H9 (cell line): Measurements from ENCODE around the gene SLC23A2. TPM values are rescaled to one million over a fixed set of nuclear protein-coding genes. Genes with fewer than 3 reads are reported as not detected.

Source experiments
- DNase-seq: peaks from one replicate; pipeline ENCODE4 v3.0.0-alpha.2; 2017
- H2AFZ ChIP-seq: one replicate; pipeline ENCODE4 v1.6.1; 2013; ENCODE audit warnings: mild to moderate bottlenecking, low read length, control low read depth, moderate library complexity
- H2AK5ac ChIP-seq: 2 replicates; pipeline ENCODE4 v1.6.1; 2013; ENCODE audit warnings: low read length, control low read depth, mixed read lengths; ENCODE audit not compliant: insufficient read length
- H2BK120ac ChIP-seq: one replicate; pipeline ENCODE4 v1.6.1; 2013; ENCODE audit warnings: low read depth, mild to moderate bottlenecking, low read length, control low read depth, inconsistent platforms; ENCODE audit not compliant: poor library complexity, severe bottlenecking
- H2BK12ac ChIP-seq: 2 replicates; pipeline ENCODE4 v1.6.1; 2013; ENCODE audit warnings: low read length, control low read depth, mixed read lengths, low read depth; ENCODE audit not compliant: insufficient read length
- H2BK15ac ChIP-seq: 2 replicates; pipeline ENCODE4 v1.6.1; 2013; ENCODE audit warnings: low read depth, low read length, control low read depth
- H2BK20ac ChIP-seq: one replicate; pipeline ENCODE4 v1.6.1; 2013; ENCODE audit warnings: low read depth, mild to moderate bottlenecking, low read length, control low read depth, inconsistent platforms; ENCODE audit not compliant: poor library complexity, severe bottlenecking
- H2BK5ac ChIP-seq: 2 replicates; pipeline ENCODE4 v1.6.1; 2013; ENCODE audit warnings: low read length, control low read depth, mixed read lengths; ENCODE audit not compliant: insufficient read length
- H3K14ac ChIP-seq: 2 replicates; pipeline ENCODE4 v1.6.1; 2013; ENCODE audit warnings: low read length, control low read depth; ENCODE audit not compliant: insufficient read depth
- H3K18ac ChIP-seq: 2 replicates; pipeline ENCODE4 v1.6.1; 2013; ENCODE audit warnings: low read depth, mild to moderate bottlenecking, mixed read lengths, low read length, control low read depth; ENCODE audit not compliant: insufficient read length
- H3K23ac ChIP-seq: 2 replicates; pipeline ENCODE4 v1.6.1; 2013; ENCODE audit warnings: low read length, control low read depth, mixed read lengths, low read depth; ENCODE audit not compliant: insufficient read length
- H3K23me2 ChIP-seq: 2 replicates; pipeline ENCODE4 v1.6.1; 2013; ENCODE audit warnings: low read depth, mild to moderate bottlenecking, mixed read lengths, low read length, control low read depth; ENCODE audit not compliant: insufficient read length, poor library complexity, severe bottlenecking
- H3K27ac ChIP-seq: 2 replicates; pipeline ENCODE4 v1.5.1; 2013; ENCODE audit warnings: low read length, control low read depth, mixed read lengths, low read depth; ENCODE audit not compliant: insufficient read length
- H3K27me3 ChIP-seq: 2 replicates; pipeline ENCODE4 v1.6.1; 2013; ENCODE audit warnings: low read length, control low read depth, inconsistent platforms; ENCODE audit not compliant: insufficient read depth
- H3K4ac ChIP-seq: 2 replicates; pipeline ENCODE4 v1.6.1; 2013; ENCODE audit warnings: low read depth, mild to moderate bottlenecking, control low read depth, inconsistent platforms, low read length, moderate library complexity
- H3K4me1 ChIP-seq: 2 replicates; pipeline ENCODE4 v1.6.1; 2013; ENCODE audit warnings: low read length, control low read depth, inconsistent platforms; ENCODE audit not compliant: insufficient read depth
- H3K4me2 ChIP-seq: 2 replicates; pipeline ENCODE4 v1.6.1; 2013; ENCODE audit warnings: low read length, control low read depth, mixed read lengths; ENCODE audit not compliant: insufficient read length, insufficient read depth
- H3K56ac ChIP-seq: 2 replicates; pipeline ENCODE4 v1.6.1; 2013; ENCODE audit warnings: low read depth, mild to moderate bottlenecking, mixed read lengths, low read length, control low read depth; ENCODE audit not compliant: insufficient read length
- H3K79me1 ChIP-seq: 2 replicates; pipeline ENCODE4 v1.6.1; 2013; ENCODE audit warnings: low read depth, mild to moderate bottlenecking, moderate library complexity, low read length, control low read depth, inconsistent platforms; ENCODE audit not compliant: insufficient read depth, poor library complexity, severe bottlenecking
- H3K79me2 ChIP-seq: 2 replicates; pipeline ENCODE4 v1.6.1; 2013; ENCODE audit warnings: low read length, control low read depth, inconsistent platforms; ENCODE audit not compliant: insufficient read depth
- H3K9ac ChIP-seq: 2 replicates; pipeline ENCODE4 v1.6.1; 2013; ENCODE audit warnings: low read length, control low read depth, mixed read lengths; ENCODE audit not compliant: insufficient read length; ENCODE audit errors: extremely low read depth
- H3K9me3 ChIP-seq: one replicate; pipeline ENCODE4 v1.6.1; 2013; ENCODE audit warnings: low read depth, low read length, inconsistent platforms; ENCODE audit not compliant: control insufficient read depth
- H3T11ph ChIP-seq: one replicate; pipeline ENCODE4 v1.6.1; 2013; ENCODE audit warnings: mild to moderate bottlenecking, low read length, control low read depth, inconsistent platforms
- H4K20me1 ChIP-seq: one replicate; pipeline ENCODE4 v1.6.1; 2013; ENCODE audit not compliant: control insufficient read depth, insufficient read length, insufficient read depth
- H4K5ac ChIP-seq: 2 replicates; pipeline ENCODE4 v1.6.1; 2013; ENCODE audit warnings: low read depth, mild to moderate bottlenecking, mixed read lengths, low read length, control low read depth; ENCODE audit not compliant: insufficient read length
- H4K8ac ChIP-seq: replicated peaks from 2 replicates; pipeline ENCODE4 v1.6.1; 2013; ENCODE audit warnings: low read length, control low read depth, mixed read lengths, low read depth; ENCODE audit not compliant: insufficient read length
- H4K91ac ChIP-seq: 2 replicates; pipeline ENCODE4 v1.6.1; 2013; ENCODE audit warnings: low read depth, mild to moderate bottlenecking, moderate library complexity, mixed read lengths, low read length, control low read depth; ENCODE audit not compliant: insufficient read length
- H3K27ac Mint-ChIP-seq, 3 experiments: 2 replicates in 2 of 3; 3 replicates in 1 of 3; pipeline ENCODE4 v1.8.0; 2020 to 2021; ENCODE audit warnings: mixed read lengths in 3 of 3, mild to moderate bottlenecking in 1 of 3, moderate library complexity in 1 of 3
- H3K27me3 Mint-ChIP-seq: 2 replicates; pipeline ENCODE4 v1.8.0; 2021; ENCODE audit warnings: low read depth, mild to moderate bottlenecking, moderate library complexity, mixed read lengths
- H3K36me3 Mint-ChIP-seq, 3 experiments: 2 replicates in 2 of 3; 3 replicates in 1 of 3; pipeline ENCODE4 v1.8.0; 2020 to 2021; ENCODE audit warnings: low read depth in 3 of 3, mixed read lengths in 3 of 3; ENCODE audit not compliant: insufficient read depth in 1 of 3
- H3K4me1 Mint-ChIP-seq, 2 experiments: 2 replicates each; pipeline ENCODE4 v1.8.0; 2020; ENCODE audit warnings: mixed read lengths in 2 of 2
- H3K4me3 Mint-ChIP-seq, 2 experiments: 2 replicates in 1 of 2; 3 replicates in 1 of 2; pipeline ENCODE4 v1.8.0; 2020 to 2021; ENCODE audit warnings: mild to moderate bottlenecking in 2 of 2, mixed read lengths in 2 of 2, moderate library complexity in 1 of 2
- H3K9me3 Mint-ChIP-seq, 2 experiments: 2 replicates in 1 of 2; 3 replicates in 1 of 2; pipeline ENCODE4 v1.8.0; 2020; ENCODE audit warnings: mild to moderate bottlenecking in 2 of 2, mixed read lengths in 2 of 2, moderate library complexity in 1 of 2
- WGBS: extraction: QIAGEN DNeasy Blood & Tissue Kit; methylation state at CpG from one replicate; pipeline ENCODE4 v1.1.7; 2013; ENCODE audit warnings: missing lambda C conversion rate, low lambda C conversion rate, mixed read lengths; ENCODE audit not compliant: insufficient read length; ENCODE audit errors: extremely low coverage; 5-methylcytosine and 5-hydroxymethylcytosine counted together
- total RNA-seq: library from RNA; stranded (reverse); gene quantifications from 2 replicates; pipeline ENCODE4 v1.2.1, GENCODE V29; 2021
- TF ChIP-seq, protein P1 (sequence below): fragments of 200-600 bp; sonication (generic); conservative IDR thresholded peaks from 3 replicates; pipeline ENCODE4 v1.8.0; 2021; ENCODE audit warnings: antibody characterized with exemption, mild to moderate bottlenecking

Gene SLC23A2
- total RNA-seq, 1 experiment from 2014 or later, result 16.5 TPM

- Histone ChIP-seq H3K18ac (no peak overlapping the region), H2BK12ac (no peak overlapping the region), H4K5ac (no peak overlapping the region), H2BK20ac (no peak overlapping the region), H3K27ac (no peak overlapping the region), H3K9ac (no peak overlapping the region), H3K27me3 (no peaks in the 10 kb centered on the region), H2BK120ac (no peak overlapping the region), H2AFZ (no peak overlapping the region), H3K4me1 (no peaks in the 10 kb centered on the region), H2AK5ac (no peak overlapping the region), H3K23me2 (no peaks in the 10 kb centered on the region), H3K4ac (no peak overlapping the region), H3K14ac (no peak overlapping the region), H3K4me2 (no peak overlapping the region), H3K23ac (no peak overlapping the region), H2BK5ac (no peak overlapping the region), H3K79me1 (no peaks in the 10 kb centered on the region), H3T11ph (no peak overlapping the region), H4K91ac (no peak overlapping the region), H2BK15ac (no peak overlapping the region), H4K8ac (no peak overlapping the region), H3K56ac (no peak overlapping the region), H3K79me2 (no peaks in the 10 kb centered on the region), H3K9me3 (no peaks in the 10 kb centered on the region), H4K20me1 (no peaks in the 10 kb centered on the region)
- peaks cover 0 to 15% (median 11%) of the 10 kb centered on the region in 3 experiments; a peak in 5 of 7 replicates for H3K36me3 Mint-ChIP-seq
- DNase-seq, result no peak
- no peak overlapping the region; a peak in 1 of 7 replicates for H3K27ac Mint-ChIP-seq
- WGBS, result no CpG with 5 or more reads among the region's 2 CpGs
- no peaks in the 10 kb centered on the region for H3K9me3 Mint-ChIP-seq
- no peak overlapping the region for H3K4me3 Mint-ChIP-seq
- TF ChIP-seq, protein P1, sequence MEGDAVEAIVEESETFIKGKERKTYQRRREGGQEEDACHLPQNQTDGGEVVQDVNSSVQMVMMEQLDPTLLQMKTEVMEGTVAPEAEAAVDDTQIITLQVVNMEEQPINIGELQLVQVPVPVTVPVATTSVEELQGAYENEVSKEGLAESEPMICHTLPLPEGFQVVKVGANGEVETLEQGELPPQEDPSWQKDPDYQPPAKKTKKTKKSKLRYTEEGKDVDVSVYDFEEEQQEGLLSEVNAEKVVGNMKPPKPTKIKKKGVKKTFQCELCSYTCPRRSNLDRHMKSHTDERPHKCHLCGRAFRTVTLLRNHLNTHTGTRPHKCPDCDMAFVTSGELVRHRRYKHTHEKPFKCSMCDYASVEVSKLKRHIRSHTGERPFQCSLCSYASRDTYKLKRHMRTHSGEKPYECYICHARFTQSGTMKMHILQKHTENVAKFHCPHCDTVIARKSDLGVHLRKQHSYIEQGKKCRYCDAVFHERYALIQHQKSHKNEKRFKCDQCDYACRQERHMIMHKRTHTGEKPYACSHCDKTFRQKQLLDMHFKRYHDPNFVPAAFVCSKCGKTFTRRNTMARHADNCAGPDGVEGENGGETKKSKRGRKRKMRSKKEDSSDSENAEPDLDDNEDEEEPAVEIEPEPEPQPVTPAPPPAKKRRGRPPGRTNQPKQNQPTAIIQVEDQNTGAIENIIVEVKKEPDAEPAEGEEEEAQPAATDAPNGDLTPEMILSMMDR, result no peak
- H3K4me1 Mint-ChIP-seq, result peaks cover 0 to 2% of the 10 kb centered on the region in 2 experiments; a peak in 1 of 4 replicates
- H3K27me3 Mint-ChIP-seq, result no peaks in the 10 kb centered on the region
Measured at GRCh38 chr20:4866429-4866828, 134.9 kb downstream of the SLC23A2 start.
